ENCODE measurements around the gene DYNC1LI1. TPM values are rescaled to one million over a fixed set of nuclear protein-coding genes. Genes with fewer than 3 reads are reported as not detected.

The DYNC1LI1 gene
- total and polyA plus RNA-seq, 2 experiments from 2014 or later = 45.1 to 48.0 TPM

GRCh38 chr3:32480604-32481003 is 90.1 kb downstream of the DYNC1LI1 start:
- no peak overlapping the region for H3K27ac ChIP-seq (ENCODE audit: low read depth)

More at GRCh38 chr3:32480604-32481003, 90.1 kb downstream of the DYNC1LI1 start:
- Mint-ChIP-seq H3K4me3 (no peak overlapping the region), H3K36me3 (ENCODE audit: low read depth) (peaks cover 3% of the 10 kb centered on the region; the same call in 1 of the 3 replicates), H3K4me1 (no peaks in the 10 kb centered on the region), H3K27ac (no peak overlapping the region), H3K9me3 (no peaks in the 10 kb centered on the region), H3K27me3 (ENCODE audit: insufficient read depth, low read depth, poor library complexity) (peaks cover 2% of the 10 kb centered on the region)
- Histone ChIP-seq H4K20me1 (replicated peaks; ENCODE audit: insufficient read depth) (peaks cover 7% of the 10 kb centered on the region; the same call in 1 of the 2 replicates), H3K9me2 (ENCODE audit: insufficient read depth) (no peaks in the 10 kb centered on the region), H3K4me1 (ENCODE audit: insufficient read depth) (no peaks in the 10 kb centered on the region), H3K79me2 (replicated peaks; ENCODE audit: insufficient read depth) (no peaks in the 10 kb centered on the region), H3K4me2 (no peak overlapping the region), H3K36me3 (ENCODE audit: insufficient read depth) (no peaks in the 10 kb centered on the region; the same call in 1 of the 2 replicates), H3K4me3 (no peak overlapping the region), H3K27me3 (ENCODE audit: insufficient read depth) (no peaks in the 10 kb centered on the region), H3F3A (replicated peaks; ENCODE audit: low read depth) (no peaks in the 10 kb centered on the region), H2AFZ (no peak overlapping the region)
- no peak for TF ChIP-seq EZH2 (IDR thresholded peaks at IDR 0.05; ENCODE audit: low read depth, unreplicated experiment)
- TF ChIP-seq EZH2phosphoT487 (IDR thresholded peaks at IDR 0.05; ENCODE audit: unreplicated experiment) = no peak
- TF ChIP-seq NANOG (IDR thresholded peaks at IDR 0.05; ENCODE audit: borderline replicate concordance) = no peak
- TF ChIP-seq ETS1 (IDR thresholded peaks at IDR 0.05) = no peak
- no peak for TF ChIP-seq JUNB (IDR thresholded peaks at IDR 0.05; ENCODE audit: unreplicated experiment)
- TF ChIP-seq CTCF (conservative IDR thresholded peaks at IDR 0.05; ENCODE audit: low read depth in 2 of 2) = no peak
- no peak for TF ChIP-seq ZNF462 (CRISPR knock-in tag; IDR thresholded peaks at IDR 0.05)
- TF ChIP-seq CREB1 (CRISPR knock-in tag; IDR thresholded peaks at IDR 0.05; ENCODE audit: low read depth) = no peak
- no peak for TF ChIP-seq POLR2AphosphoS5 (IDR thresholded peaks at IDR 0.05; ENCODE audit: low read depth)
- no peak for TF ChIP-seq STAT1 (IDR thresholded peaks at IDR 0.05; ENCODE audit: unreplicated experiment)
- TF ChIP-seq REST (IDR thresholded peaks at IDR 0.05; ENCODE audit: unreplicated experiment) = no peak
- no peak for TF ChIP-seq ZNF114 (CRISPR knock-in tag; IDR thresholded peaks at IDR 0.05)
- TF ChIP-seq ZNF331 (CRISPR knock-in tag; IDR thresholded peaks at IDR 0.05; ENCODE audit: low read depth) = no peak
- ATAC-seq (no peak), DNase-seq (ENCODE audit: low spot score) (no peak)

Data from GM23338 (cell line).